SK-N-SH (cell line): Measurements from ENCODE around the gene CNPPD1. TPM values are rescaled to one million over a fixed set of nuclear protein-coding genes. Genes with fewer than 3 reads are reported as not detected.

Experiments used
- CTCF ChIA-PET: fragments of 300-600, 350-600 bp; formaldehyde crosslinking; extraction: SDS; loops from one replicate; lab custom pipeline; 2021; lab: Yijun Ruan, JAX
- POLR2A ChIA-PET: fragments of 350-600 bp; sonication (Branson Sonifier 250); formaldehyde crosslinking; extraction: SDS; loops from one replicate; lab custom pipeline; 2020; ENCODE audit warnings: antibody characterized with exemption, inconsistent platforms; lab: Yijun Ruan, JAX
- DNase-seq: peaks from one replicate; pipeline ENCODE4 v3.0.0; 2012
- H2AFZ ChIP-seq: fragments of 200-600 bp; sonication (generic); 2 replicates; pipeline ENCODE4 v1.8.1; 2016; ENCODE audit warnings: antibody characterized with exemption, mild to moderate bottlenecking, low read depth
- H3F3A ChIP-seq: fragments of 200-600 bp; sonication (generic); replicated peaks from 2 replicates; pipeline ENCODE3; 2016; ENCODE audit warnings: antibody characterized with exemption, mild to moderate bottlenecking; ENCODE audit not compliant: insufficient read depth
- H3K27ac ChIP-seq, 2 experiments: fragments of 200-500 bp in 1 of 2; fragments of 200-600 bp in 1 of 2; sonication (Bioruptor generic) in 1 of 2; sonication (generic), shearing (Covaris generic) in 1 of 2; 2 replicates each; pipeline versions ENCODE4 v1.5.1 to v1.6.1; 2014 to 2016; ENCODE audit warnings: low read depth in 2 of 2, inconsistent platforms in 1 of 2, low read length in 1 of 2, mild to moderate bottlenecking in 1 of 2, mixed read lengths in 1 of 2
- H3K27me3 ChIP-seq: fragments of 200-600 bp; sonication (generic), shearing (Covaris generic); 2 replicates; pipeline ENCODE4 v1.6.1; 2016; ENCODE audit warnings: mixed run types; ENCODE audit not compliant: insufficient read depth
- H3K36me3 ChIP-seq, 2 experiments: fragments of 200-500 bp in 1 of 2; fragments of 200-600 bp in 1 of 2; sonication (Bioruptor generic) in 1 of 2; sonication (generic) in 1 of 2; replicated peaks in 1 of 2; 2 replicates each; pipeline versions ENCODE3 to v1.5.1; 2014 to 2016; ENCODE audit warnings: low read length in 1 of 2, mild to moderate bottlenecking in 1 of 2; ENCODE audit not compliant: insufficient read depth in 2 of 2, control insufficient read depth in 1 of 2
- H3K4me1 ChIP-seq, 2 experiments: fragments of 200-500 bp in 1 of 2; fragments of 200-600 bp in 1 of 2; sonication (Bioruptor generic) in 1 of 2; sonication (generic), shearing (Covaris generic) in 1 of 2; 2 replicates each; pipeline versions ENCODE4 v1.5.1 to v1.6.1; 2014 to 2016; ENCODE audit warnings: low read depth in 1 of 2, low read length in 1 of 2, mixed run types in 1 of 2; ENCODE audit not compliant: insufficient read depth in 2 of 2, control insufficient read depth in 1 of 2
- H3K4me2 ChIP-seq: fragments of 200-600 bp; sonication (generic), shearing (Covaris generic); 2 replicates; pipeline ENCODE4 v1.6.1; 2017; ENCODE audit warnings: mixed run types
- H3K4me3 ChIP-seq, 2 experiments: fragments of 200-500 bp in 1 of 2; fragments of 200-600 bp in 1 of 2; sonication (Bioruptor generic) in 1 of 2; sonication (generic), shearing (Covaris generic) in 1 of 2; 2 replicates each; pipeline versions ENCODE4 v1.5.1 to v1.8.1; 2014 to 2016; ENCODE audit warnings: low read depth in 2 of 2, inconsistent platforms in 1 of 2, low read length in 1 of 2, mild to moderate bottlenecking in 1 of 2, mixed read lengths in 1 of 2, moderate library complexity in 1 of 2
- H3K79me2 ChIP-seq: fragments of 200-600 bp; sonication (generic); 2 replicates; pipeline ENCODE4 v1.8.1; 2017; ENCODE audit warnings: mild to moderate bottlenecking; ENCODE audit not compliant: insufficient read depth
- H3K9ac ChIP-seq: fragments of 200-600 bp; sonication (generic); 2 replicates; pipeline ENCODE4 v1.6.1; 2017; ENCODE audit warnings: mixed run types
- H3K9me2 ChIP-seq: fragments of 200-600 bp; sonication (generic); 2 replicates; pipeline ENCODE4 v1.6.1; 2017; ENCODE audit warnings: mixed run types
- H3K9me3 ChIP-seq: fragments of 200-600 bp; sonication (generic); 2 replicates; pipeline ENCODE4 v1.6.1; 2017; ENCODE audit warnings: mixed run types, mild to moderate bottlenecking, moderate library complexity
- H4K20me1 ChIP-seq: fragments of 200-600 bp; sonication (generic); 2 replicates; pipeline ENCODE4 v1.6.1; 2017; ENCODE audit warnings: mild to moderate bottlenecking, mixed run types; ENCODE audit not compliant: insufficient read depth
- CHD2 ChIP-seq: fragments of 150-350 bp; IDR thresholded peaks from 2 replicates; pipeline ENCODE4 v1.6.1; 2018; ENCODE audit warnings: low read length; ENCODE audit not compliant: partially characterized antibody
- EP300 ChIP-seq, 2 experiments: IDR thresholded peaks; 2 replicates each; pipeline versions ENCODE4 v1.4.0 to v1.6.1; 2012; ENCODE audit warnings: borderline replicate concordance in 1 of 2, low read depth in 1 of 2, low read length in 1 of 2
- EZH2phosphoT487 ChIP-seq: fragments of 200-600 bp; sonication (generic); IDR thresholded peaks from 2 replicates; pipeline ENCODE4 v1.6.1; 2017; ENCODE audit warnings: low read depth, mixed run types, mild to moderate bottlenecking, antibody characterized with exemption, moderate library complexity, borderline replicate concordance
- FOSL2 ChIP-seq: IDR thresholded peaks from 2 replicates; pipeline ENCODE4 v1.4.0; 2012; ENCODE audit warnings: low read depth, mild to moderate bottlenecking, moderate library complexity, borderline replicate concordance
- FOXM1 ChIP-seq: IDR thresholded peaks from 2 replicates; pipeline ENCODE4 v1.4.0; 2012; ENCODE audit warnings: low read depth, mild to moderate bottlenecking
- JUND ChIP-seq: IDR thresholded peaks from 2 replicates; pipeline ENCODE4 v1.4.0; 2012
- MEF2A ChIP-seq: IDR thresholded peaks from 2 replicates; pipeline ENCODE4 v1.4.0; 2012; ENCODE audit warnings: low read depth, borderline replicate concordance
- NRF1 ChIP-seq: IDR thresholded peaks from 2 replicates; pipeline ENCODE4 v1.6.1; 2012; ENCODE audit warnings: low read depth, mild to moderate bottlenecking, low read length
- POLR2AphosphoS5 ChIP-seq: IDR thresholded peaks from 2 replicates; pipeline ENCODE4 v1.6.1; 2012; ENCODE audit warnings: low read depth, low read length
- RAD21 ChIP-seq: IDR thresholded peaks from 2 replicates; pipeline ENCODE4 v1.6.1; 2012; ENCODE audit warnings: mild to moderate bottlenecking, low read length
- RCOR1 ChIP-seq: fragments of 150-350 bp; IDR thresholded peaks from 2 replicates; pipeline ENCODE4 v1.6.1; 2017; ENCODE audit warnings: antibody characterized with exemption, low read length
- REST ChIP-seq: IDR thresholded peaks from 2 replicates; pipeline ENCODE4 v1.6.1; 2012; ENCODE audit warnings: mild to moderate bottlenecking, low read depth, low read length, moderate library complexity
- SIN3A ChIP-seq: IDR thresholded peaks from 2 replicates; pipeline ENCODE4 v1.6.1; 2012; ENCODE audit warnings: low read depth, mild to moderate bottlenecking, low read length, moderate library complexity, borderline replicate concordance
- SMC3 ChIP-seq: IDR thresholded peaks from 2 replicates; pipeline ENCODE4 v1.6.1; 2012; ENCODE audit warnings: low read depth, low read length, improper control_type of control experiment
- YY1 ChIP-seq: IDR thresholded peaks from 2 replicates; pipeline ENCODE4 v1.4.0; 2012; ENCODE audit warnings: low read depth, mild to moderate bottlenecking
- WGBS: methylation state at CpG from one replicate; pipeline ENCODE4 v1.1.6; 2017; ENCODE audit warnings: low lambda C conversion rate; 5-methylcytosine and 5-hydroxymethylcytosine counted together
- polyA plus RNA-seq, 3 experiments: library from polyadenylated mRNA; depleted of rRNA; stranded (reverse); fragments of >200 nt; gene quantifications; 2 replicates each; pipeline ENCODE4 v1.2.3, GENCODE V29; 2012
- TF ChIP-seq, protein P1 (sequence below): IDR thresholded peaks from 2 replicates; pipeline ENCODE4 v1.4.0; 2012; ENCODE audit warnings: low read depth
- TF ChIP-seq, protein P2 (sequence below): IDR thresholded peaks from 2 replicates; pipeline ENCODE4 v1.4.0; 2012; ENCODE audit warnings: low read depth, borderline replicate concordance

CNPPD1 gene
- polyA plus RNA-seq, 1 of the 3 experiments (the other 2 are of a cell fraction): 75.9 TPM

DNA sequence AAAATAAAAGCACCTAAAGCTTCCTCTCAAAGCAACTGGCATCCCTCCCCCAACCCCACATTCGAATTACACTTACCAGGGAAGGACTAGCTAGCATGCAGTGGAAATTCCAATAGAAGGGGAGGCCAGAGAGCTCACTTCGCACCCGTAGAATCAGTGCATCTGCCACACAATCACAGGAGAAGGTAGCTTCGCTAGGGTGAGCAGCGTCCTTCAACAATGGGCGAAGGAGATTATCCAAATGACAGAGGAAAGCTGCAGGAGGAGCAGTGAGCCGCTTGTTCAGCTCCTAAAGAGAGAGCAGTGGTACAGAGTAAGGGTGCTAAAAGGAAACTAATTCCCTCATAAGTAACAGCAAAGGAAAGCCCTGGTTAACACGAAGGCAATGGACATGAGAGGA, 19.3 kb downstream of the CNPPD1 start:
- H3K4me2 ChIP-seq: no peak overlapping the region
- H3K4me1 ChIP-seq: peaks cover 0 to 11% of the 10 kb centered on the region in 2 experiments; a peak in 1 of 4 replicates
- ChIA-PET CTCF (interaction anchor here (0.9 to 14.9 kb wide), 11 partner anchors 16 to 302 kb away, joined by 3 to 205 read pairs (median 31); partner anchors contain the start of genes CNPPD1, FEV, IHH and SLC23A3), POLR2A (no interaction called here)
- H3K27ac ChIP-seq: no peak overlapping the region
- H3K9ac ChIP-seq: no peak overlapping the region
- H3K79me2 ChIP-seq: peaks cover 2% of the 10 kb centered on the region; the same call in 1 of the 2 replicates
- no peak for DNase-seq
- H3K27me3 ChIP-seq: no peaks in the 10 kb centered on the region
- H2AFZ ChIP-seq: no peak overlapping the region
- peaks cover 16 to 27% of the 10 kb centered on the region in 2 experiments for H3K36me3 ChIP-seq
- 87% methylated on average over 8 of the region's 8 CpGs for WGBS
- no peak for TF ChIP-seq JUND
- no peak for TF ChIP-seq FOSL2
- no peak for TF ChIP-seq CHD2
- TF ChIP-seq MEF2A: no peak
- no peak for TF ChIP-seq EP300 (IDR thresholded peaks at IDR 0.05; ENCODE audit: borderline replicate concordance in 1 of 2, low read depth in 1 of 2, low read length in 1 of 2)
- no peak for TF ChIP-seq SMC3
- TF ChIP-seq SIN3A: no peak
- no peak for TF ChIP-seq RAD21
- TF ChIP-seq EZH2phosphoT487: no peak
- no peak for TF ChIP-seq POLR2AphosphoS5
- TF ChIP-seq, protein P1, sequence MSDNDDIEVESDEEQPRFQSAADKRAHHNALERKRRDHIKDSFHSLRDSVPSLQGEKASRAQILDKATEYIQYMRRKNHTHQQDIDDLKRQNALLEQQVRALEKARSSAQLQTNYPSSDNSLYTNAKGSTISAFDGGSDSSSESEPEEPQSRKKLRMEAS: no peak
- no peak for TF ChIP-seq REST
- TF ChIP-seq RCOR1: no peak
- TF ChIP-seq FOXM1: no peak
- TF ChIP-seq NRF1: no peak
- TF ChIP-seq, protein P2, sequence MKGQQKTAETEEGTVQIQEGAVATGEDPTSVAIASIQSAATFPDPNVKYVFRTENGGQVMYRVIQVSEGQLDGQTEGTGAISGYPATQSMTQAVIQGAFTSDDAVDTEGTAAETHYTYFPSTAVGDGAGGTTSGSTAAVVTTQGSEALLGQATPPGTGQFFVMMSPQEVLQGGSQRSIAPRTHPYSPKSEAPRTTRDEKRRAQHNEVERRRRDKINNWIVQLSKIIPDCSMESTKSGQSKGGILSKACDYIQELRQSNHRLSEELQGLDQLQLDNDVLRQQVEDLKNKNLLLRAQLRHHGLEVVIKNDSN: no peak
- TF ChIP-seq YY1: no peak
- no peaks in the 10 kb centered on the region for H3K9me3 ChIP-seq
- peaks cover 17% of the 10 kb centered on the region for H3F3A ChIP-seq
- H4K20me1 ChIP-seq: no peaks in the 10 kb centered on the region
- no peaks in the 10 kb centered on the region for H3K9me2 ChIP-seq
- no peak overlapping the region for H3K4me3 ChIP-seq
